OCI-LY1 (cell line): ENCODE results near the gene CRY2.

Source experiments
- CTCF ChIP-seq: fragments of 200-600 bp; sonication (generic), shearing (Covaris generic); IDR thresholded peaks from 2 replicates; pipeline ENCODE4 v1.5.1; 2017; ENCODE audit warnings: mild to moderate bottlenecking, antibody characterized with exemption, low read length, moderate library complexity, mixed read lengths
- EZH2 ChIP-seq: fragments of 200-600 bp; sonication (generic), shearing (Covaris generic); IDR thresholded peaks from 2 replicates; pipeline ENCODE4 v1.8.0; 2017; ENCODE audit warnings: borderline replicate concordance, mixed run types, mild to moderate bottlenecking, antibody characterized with exemption, low read length, moderate library complexity, mixed read lengths

- TF ChIP-seq CTCF (no peak), EZH2 (no peak)
Observed at GRCh38 chr11:45929486-45930030, 82.3 kb downstream of the CRY2 start.
